Loucy (cell line): ENCODE results near the gene RNF182.

Experiments used
- CTCF ChIP-seq: fragments of 200-600 bp; sonication (generic); conservative IDR thresholded peaks from 2 replicates; pipeline ENCODE4 v1.5.1; 2014; ENCODE audit warnings: mild to moderate bottlenecking, antibody characterized with exemption, low read length
- EZH2phosphoT487 ChIP-seq: fragments of 200-600 bp; IDR thresholded peaks from 2 replicates; pipeline ENCODE4 v1.6.1; 2018; ENCODE audit warnings: antibody characterized with exemption, mild to moderate bottlenecking, moderate library complexity, borderline replicate concordance

- TF ChIP-seq CTCF (no peak), EZH2phosphoT487 (no peak)
These were observed 8.0 kb downstream of the RNF182 start for GRCh38 chr6:13932785-13933184.
